Measurements from ENCODE around the gene PDE4B.
"Not testable (repeated sequence)": the region's sequence is repeated elsewhere in the genome, so short reads cannot be mapped to it uniquely, and the experiment has no call there.

DNA sequence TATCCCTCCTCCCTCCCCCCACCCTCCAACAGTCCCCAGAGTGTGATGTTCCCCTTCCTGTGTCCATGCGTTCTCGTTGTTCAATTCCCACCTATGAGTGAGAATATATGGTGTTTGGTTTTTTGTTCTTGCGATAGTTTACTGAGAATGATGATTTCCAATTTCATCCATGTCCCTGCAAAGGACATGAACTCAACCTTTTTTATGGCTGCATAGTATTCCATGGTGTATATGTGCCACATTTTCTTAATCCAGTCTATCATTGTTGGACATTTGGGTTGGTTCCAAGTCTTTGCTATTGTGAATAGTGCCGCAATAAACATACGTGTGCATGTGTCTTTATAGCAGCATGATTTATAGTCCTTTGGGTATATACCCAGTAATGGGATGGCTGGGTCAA is 311.4 kb downstream of the PDE4B start:
- TF ChIP-seq, protein P1, sequence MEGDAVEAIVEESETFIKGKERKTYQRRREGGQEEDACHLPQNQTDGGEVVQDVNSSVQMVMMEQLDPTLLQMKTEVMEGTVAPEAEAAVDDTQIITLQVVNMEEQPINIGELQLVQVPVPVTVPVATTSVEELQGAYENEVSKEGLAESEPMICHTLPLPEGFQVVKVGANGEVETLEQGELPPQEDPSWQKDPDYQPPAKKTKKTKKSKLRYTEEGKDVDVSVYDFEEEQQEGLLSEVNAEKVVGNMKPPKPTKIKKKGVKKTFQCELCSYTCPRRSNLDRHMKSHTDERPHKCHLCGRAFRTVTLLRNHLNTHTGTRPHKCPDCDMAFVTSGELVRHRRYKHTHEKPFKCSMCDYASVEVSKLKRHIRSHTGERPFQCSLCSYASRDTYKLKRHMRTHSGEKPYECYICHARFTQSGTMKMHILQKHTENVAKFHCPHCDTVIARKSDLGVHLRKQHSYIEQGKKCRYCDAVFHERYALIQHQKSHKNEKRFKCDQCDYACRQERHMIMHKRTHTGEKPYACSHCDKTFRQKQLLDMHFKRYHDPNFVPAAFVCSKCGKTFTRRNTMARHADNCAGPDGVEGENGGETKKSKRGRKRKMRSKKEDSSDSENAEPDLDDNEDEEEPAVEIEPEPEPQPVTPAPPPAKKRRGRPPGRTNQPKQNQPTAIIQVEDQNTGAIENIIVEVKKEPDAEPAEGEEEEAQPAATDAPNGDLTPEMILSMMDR (IDR thresholded peaks at IDR 0.05; ENCODE audit: insufficient read depth, low read depth, low read length) = not testable (repeated sequence)
- not testable (repeated sequence) for TF ChIP-seq EZH2 (IDR thresholded peaks at IDR 0.05; ENCODE audit: insufficient read depth, low read length)
